Endothelial cell (in vitro differentiated cells): Measurements from ENCODE around the gene DDC. TPM values are rescaled to one million over a fixed set of nuclear protein-coding genes. Genes with fewer than 3 reads are reported as not detected.

ENCODE experiments used
- DNase-seq: peaks from one replicate; pipeline ENCODE4 v3.0.0; 2021; ENCODE audit warnings: low spot score
- H3K27ac Mint-ChIP-seq: one replicate; pipeline ENCODE4 v1.8.0; 2021; ENCODE audit warnings: mixed read lengths, inconsistent platforms; ENCODE audit not compliant: unreplicated experiment
- H3K27me3 Mint-ChIP-seq: one replicate; pipeline ENCODE4 v1.8.0; 2021; ENCODE audit warnings: mild to moderate bottlenecking, moderate library complexity, mixed read lengths, inconsistent platforms; ENCODE audit not compliant: unreplicated experiment
- H3K36me3 Mint-ChIP-seq: one replicate; pipeline ENCODE4 v1.8.0; 2021; ENCODE audit warnings: mild to moderate bottlenecking, low read depth, mixed read lengths, inconsistent platforms; ENCODE audit not compliant: unreplicated experiment
- H3K4me1 Mint-ChIP-seq: one replicate; pipeline ENCODE4 v1.8.0; 2021; ENCODE audit warnings: mild to moderate bottlenecking, mixed read lengths, inconsistent platforms; ENCODE audit not compliant: unreplicated experiment
- H3K4me3 Mint-ChIP-seq: one replicate; pipeline ENCODE4 v1.8.0; 2021; ENCODE audit warnings: mild to moderate bottlenecking, mixed read lengths, inconsistent platforms; ENCODE audit not compliant: unreplicated experiment
- H3K9me3 Mint-ChIP-seq: one replicate; pipeline ENCODE4 v1.8.0; 2021; ENCODE audit warnings: mixed read lengths, inconsistent platforms; ENCODE audit not compliant: unreplicated experiment
- CTCF ChIP-seq: fragments of 200-600 bp; sonication (generic); IDR thresholded peaks from one replicate; pipeline ENCODE4 v1.5.0; 2021; ENCODE audit warnings: antibody characterized with exemption; ENCODE audit not compliant: unreplicated experiment
- total RNA-seq: library from RNA; stranded (reverse); fragmentation: NEBNext Ultra II Directional; extraction: Animal tissue kit (Norgen Biotek cat#: 25700); gene quantifications from one replicate; pipeline ENCODE4 v1.2.1, GENCODE V29; 2021; ENCODE audit not compliant: unreplicated experiment

DDC gene
- total RNA-seq, 1 donor from 2014 or later: not detected

DNA sequence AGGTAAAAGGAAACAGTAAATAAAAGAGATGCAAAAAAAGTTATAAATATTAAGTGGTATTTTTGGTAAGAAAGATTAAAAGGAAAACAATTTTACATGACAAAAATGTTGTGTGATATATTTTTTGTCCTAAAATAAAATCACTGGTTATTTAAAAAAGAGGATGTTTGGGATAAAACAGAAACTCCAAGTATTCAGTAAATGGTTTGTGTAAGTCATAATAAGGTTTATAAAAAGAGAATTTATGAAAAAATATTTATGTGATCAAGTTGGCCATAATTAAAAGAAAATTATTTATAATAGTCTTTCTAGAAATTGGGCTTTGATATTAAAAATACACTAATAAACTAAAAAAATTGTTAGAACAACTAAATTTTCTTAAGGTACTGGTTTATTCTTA is 76.8 kb downstream of the DDC start:
- Mint-ChIP-seq H3K27me3 (peaks cover 4% of the 10 kb centered on the region), H3K9me3 (no peaks in the 10 kb centered on the region), H3K4me1 (peaks cover 1% of the 10 kb centered on the region), H3K36me3 (no peaks in the 10 kb centered on the region), H3K4me3 (no peak overlapping the region), H3K27ac (no peak overlapping the region)
- no peak for DNase-seq
- TF ChIP-seq CTCF: no peak

DNA sequence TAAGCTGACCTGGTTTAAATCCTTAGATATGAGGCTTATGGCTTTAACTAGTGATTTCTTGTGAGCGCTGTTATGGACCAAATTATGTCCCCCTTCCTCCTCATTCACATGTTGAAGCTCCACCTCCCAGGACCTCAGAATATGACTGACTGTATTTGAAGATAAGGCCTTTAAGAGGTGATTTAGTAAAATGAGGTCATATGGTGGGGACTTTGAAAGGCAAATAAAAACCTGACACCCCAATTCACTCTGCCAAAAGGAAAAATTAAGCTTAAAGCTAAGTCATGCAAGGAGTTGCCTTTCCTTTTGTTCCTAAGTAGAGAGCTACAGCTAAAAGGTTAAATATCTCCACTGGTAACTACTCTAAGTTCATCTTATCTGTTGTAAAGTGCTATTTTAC is 78.7 kb downstream of the DDC start:
- H3K4me3 Mint-ChIP-seq: no peak overlapping the region
- H3K4me1 Mint-ChIP-seq: no peaks in the 10 kb centered on the region
- no peak overlapping the region for H3K27ac Mint-ChIP-seq
- TF ChIP-seq CTCF: no peak
- H3K36me3 Mint-ChIP-seq: no peaks in the 10 kb centered on the region
- DNase-seq: no peak
- H3K9me3 Mint-ChIP-seq: no peaks in the 10 kb centered on the region
- H3K27me3 Mint-ChIP-seq: peaks cover 2% of the 10 kb centered on the region

DNA sequence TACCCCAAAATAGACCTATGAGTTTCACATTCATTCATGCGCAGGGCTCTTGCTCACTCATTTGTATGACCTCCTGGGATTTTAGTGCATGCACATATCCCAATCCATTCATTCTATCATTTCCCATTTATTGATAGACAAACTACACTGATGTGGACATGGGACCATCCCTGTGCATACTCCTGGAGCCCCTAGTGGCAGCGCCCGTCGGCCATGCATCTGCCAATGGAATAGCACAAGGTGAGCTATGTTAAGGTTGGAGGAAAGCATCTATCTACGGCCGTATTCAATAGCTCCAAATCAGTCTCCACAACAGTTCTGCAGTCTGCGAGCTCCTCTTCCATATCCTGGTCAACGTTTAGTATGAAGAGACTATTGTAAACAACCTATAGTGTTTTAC is 83.3 kb downstream of the DDC start:
- TF ChIP-seq CTCF: no peak
- Mint-ChIP-seq H3K27ac (no peak overlapping the region), H3K36me3 (no peaks in the 10 kb centered on the region), H3K4me3 (no peak overlapping the region), H3K27me3 (peaks cover 4% of the 10 kb centered on the region), H3K4me1 (no peaks in the 10 kb centered on the region), H3K9me3 (no peaks in the 10 kb centered on the region)
- DNase-seq: no peak

GRCh38 chr7:50480797-50481196 is 84.4 kb downstream of the DDC start:
- no peak for TF ChIP-seq CTCF
- H3K36me3 Mint-ChIP-seq: no peaks in the 10 kb centered on the region
- H3K4me3 Mint-ChIP-seq: no peak overlapping the region
- no peaks in the 10 kb centered on the region for H3K4me1 Mint-ChIP-seq
- no peaks in the 10 kb centered on the region for H3K9me3 Mint-ChIP-seq
- DNase-seq: no peak
- H3K27ac Mint-ChIP-seq: no peak overlapping the region
- peaks cover 4% of the 10 kb centered on the region for H3K27me3 Mint-ChIP-seq

GRCh38 chr7:50479743-50480517 is 85.3 kb downstream of the DDC start:
- no peak overlapping the region for H3K4me3 Mint-ChIP-seq
- TF ChIP-seq CTCF: no peak
- H3K4me1 Mint-ChIP-seq: no peaks in the 10 kb centered on the region
- H3K27me3 Mint-ChIP-seq: peaks cover 4% of the 10 kb centered on the region
- H3K9me3 Mint-ChIP-seq: no peaks in the 10 kb centered on the region
- DNase-seq: no peak
- H3K36me3 Mint-ChIP-seq: no peaks in the 10 kb centered on the region
- H3K27ac Mint-ChIP-seq: no peak overlapping the region
